ENCODE results near the gene MAOB. TPM values are rescaled to one million over a fixed set of nuclear protein-coding genes. Genes with fewer than 3 reads are reported as not detected.

MAOB gene
- total and polyA plus RNA-seq, 7 donors: 5.2 to 65.4 (median 23.2) TPM

- Histone ChIP-seq H3K36me3 (peaks cover 0 to 4% (median 0%) of the 10 kb centered on the region in 4 donors), H3K27ac (no peak overlapping the region), H3K9me3 (no peaks in the 10 kb centered on the region), H3K4me3 (no peak overlapping the region), H3K27me3 (no peaks in the 10 kb centered on the region), H3K4me1 (no peaks in the 10 kb centered on the region)
- intact Hi-C loops (cut with DNase I): no loop called here
- no peak for DNase-seq
- TF ChIP-seq, protein P1, sequence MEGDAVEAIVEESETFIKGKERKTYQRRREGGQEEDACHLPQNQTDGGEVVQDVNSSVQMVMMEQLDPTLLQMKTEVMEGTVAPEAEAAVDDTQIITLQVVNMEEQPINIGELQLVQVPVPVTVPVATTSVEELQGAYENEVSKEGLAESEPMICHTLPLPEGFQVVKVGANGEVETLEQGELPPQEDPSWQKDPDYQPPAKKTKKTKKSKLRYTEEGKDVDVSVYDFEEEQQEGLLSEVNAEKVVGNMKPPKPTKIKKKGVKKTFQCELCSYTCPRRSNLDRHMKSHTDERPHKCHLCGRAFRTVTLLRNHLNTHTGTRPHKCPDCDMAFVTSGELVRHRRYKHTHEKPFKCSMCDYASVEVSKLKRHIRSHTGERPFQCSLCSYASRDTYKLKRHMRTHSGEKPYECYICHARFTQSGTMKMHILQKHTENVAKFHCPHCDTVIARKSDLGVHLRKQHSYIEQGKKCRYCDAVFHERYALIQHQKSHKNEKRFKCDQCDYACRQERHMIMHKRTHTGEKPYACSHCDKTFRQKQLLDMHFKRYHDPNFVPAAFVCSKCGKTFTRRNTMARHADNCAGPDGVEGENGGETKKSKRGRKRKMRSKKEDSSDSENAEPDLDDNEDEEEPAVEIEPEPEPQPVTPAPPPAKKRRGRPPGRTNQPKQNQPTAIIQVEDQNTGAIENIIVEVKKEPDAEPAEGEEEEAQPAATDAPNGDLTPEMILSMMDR (IDR thresholded peaks at IDR 0.05): no peak
- TF ChIP-seq POLR2A (IDR thresholded peaks at IDR 0.05): no peak
- TF ChIP-seq POLR2AphosphoS5 (IDR thresholded peaks at IDR 0.05): no peak
- WGBS, 2 donors: 93 to 94% methylated on average over 6 of the region's 6 CpGs
Measured at GRCh38 chrX:43718546-43718945, 163.7 kb downstream of the MAOB start.

DNA sequence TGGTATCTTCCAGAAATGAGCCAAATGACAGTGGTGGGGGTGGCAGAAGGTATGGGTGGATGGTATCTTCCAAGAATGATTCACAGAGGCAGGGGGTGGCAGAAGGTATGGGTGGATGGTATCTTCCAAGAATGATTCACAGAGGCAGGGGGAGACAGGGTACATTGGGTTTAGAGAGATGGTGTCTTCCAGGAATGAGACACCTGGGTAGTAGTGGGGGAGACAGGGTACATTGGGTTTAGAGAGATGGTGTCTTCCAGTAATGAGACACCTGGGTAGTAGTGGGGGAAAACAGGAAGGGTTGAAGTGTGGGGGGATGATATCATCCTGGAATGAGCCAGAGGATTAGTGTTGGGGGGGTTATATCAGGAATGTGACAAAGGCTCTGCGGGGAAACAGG is 164.2 kb downstream of the MAOB start:
- Histone ChIP-seq H3K36me3 (peaks cover 0 to 4% (median 0%) of the 10 kb centered on the region in 4 donors), H3K27me3 (no peaks in the 10 kb centered on the region), H3K9me3 (no peaks in the 10 kb centered on the region), H3K4me3 (no peak overlapping the region), H3K4me1 (no peaks in the 10 kb centered on the region), H3K27ac (no peak overlapping the region)
- DNase-seq: no peak
- intact Hi-C loops (cut with DNase I): no loop called here
- 99 to 100% methylated on average over 1 of the region's 1 CpG for WGBS, 2 donors
- TF ChIP-seq POLR2AphosphoS5 (IDR thresholded peaks at IDR 0.05) (no peak), EP300 (IDR thresholded peaks at IDR 0.05) (no peak), POLR2A (IDR thresholded peaks at IDR 0.05) (no peak)
- TF ChIP-seq, protein P1 (IDR thresholded peaks at IDR 0.05): no peak

GRCh38 chrX:43717161-43717560 is 165.1 kb downstream of the MAOB start:
- peaks cover 0 to 11% (median 0%) of the 10 kb centered on the region in 4 donors for H3K36me3 ChIP-seq
- H3K4me3 ChIP-seq: no peak overlapping the region
- no peaks in the 10 kb centered on the region for H3K27me3 ChIP-seq
- 92 to 98% methylated on average over 1 of the region's 1 CpG for WGBS, 2 donors
- TF ChIP-seq EP300 (IDR thresholded peaks at IDR 0.05): no peak
- TF ChIP-seq POLR2A (IDR thresholded peaks at IDR 0.05): no peak
- TF ChIP-seq, protein P1 (IDR thresholded peaks at IDR 0.05): no peak
- TF ChIP-seq POLR2AphosphoS5 (IDR thresholded peaks at IDR 0.05): no peak
- no peaks in the 10 kb centered on the region for H3K9me3 ChIP-seq
- H3K4me1 ChIP-seq: no peaks in the 10 kb centered on the region
- intact Hi-C loops (cut with DNase I): no loop called here
- no peak overlapping the region for H3K27ac ChIP-seq
- DNase-seq: no peak

DNA sequence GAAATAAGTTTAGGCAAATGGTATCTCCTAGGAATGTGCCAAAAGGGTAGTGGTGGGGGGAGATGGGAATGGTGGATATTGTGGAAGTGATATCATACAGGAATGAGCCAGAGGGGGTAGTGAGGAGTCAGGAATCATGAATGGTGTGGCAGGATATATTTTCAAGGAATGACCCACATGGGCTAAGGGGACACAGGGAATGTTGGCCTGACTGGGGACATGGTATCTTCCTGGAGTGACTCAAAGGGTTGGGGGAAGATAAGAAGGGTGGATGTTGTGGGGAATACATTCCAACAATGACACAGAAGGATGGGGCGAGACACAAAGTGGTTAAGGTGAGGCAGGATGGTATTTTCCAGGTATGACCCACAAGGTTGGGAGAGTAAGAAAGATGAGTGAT is 165.6 kb downstream of the MAOB start:
- peaks cover 0 to 13% (median 0%) of the 10 kb centered on the region in 4 donors for H3K36me3 ChIP-seq
- H3K9me3 ChIP-seq: no peaks in the 10 kb centered on the region
- intact Hi-C loops (cut with DNase I): no loop called here
- H3K27ac ChIP-seq: no peak overlapping the region
- no peaks in the 10 kb centered on the region for H3K27me3 ChIP-seq
- DNase-seq: no peak
- TF ChIP-seq, protein P1 (IDR thresholded peaks at IDR 0.05): no peak
- TF ChIP-seq EP300 (IDR thresholded peaks at IDR 0.05) (no peak), POLR2A (IDR thresholded peaks at IDR 0.05) (no peak), POLR2AphosphoS5 (IDR thresholded peaks at IDR 0.05) (no peak)
- 93 to 96% methylated on average over 1 of the region's 1 CpG for WGBS, 2 donors
- H3K4me3 ChIP-seq: no peak overlapping the region
- no peaks in the 10 kb centered on the region for H3K4me1 ChIP-seq

Other genes starting within 250 kb of the MAOB start
- 100 to 1,000 TPM; 116 to 208 (median 181) TPM for gene MAOA, start 226.2 kb downstream of the MAOB start, total RNA-seq
- gene MAOA, start 226.2 kb downstream of the MAOB start, polyA plus RNA-seq: 100 to 1,000 TPM; 133 to 230 (median 180) TPM
- gene NDP, start 90.9 kb upstream of the MAOB start, total RNA-seq: under 1 TPM in 1 of 4 donors, not detected in 3; 0.36 TPM
- under 1 TPM in 1 of 3 donors, not detected in 2; 0.29 TPM for gene NDP, start 90.9 kb upstream of the MAOB start, polyA plus RNA-seq